SK-N-SH (cell line): Measurements from ENCODE around the gene SLC38A3. TPM values are rescaled to one million over a fixed set of nuclear protein-coding genes. Genes with fewer than 3 reads are reported as not detected.

Experiments used
- CTCF ChIA-PET: fragments of 300-600, 350-600 bp; formaldehyde crosslinking; extraction: SDS; loops from one replicate; lab custom pipeline; 2021; lab: Yijun Ruan, JAX
- POLR2A ChIA-PET: fragments of 350-600 bp; sonication (Branson Sonifier 250); formaldehyde crosslinking; extraction: SDS; loops from one replicate; lab custom pipeline; 2020; ENCODE audit warnings: antibody characterized with exemption, inconsistent platforms; lab: Yijun Ruan, JAX
- DNase-seq: peaks from one replicate; pipeline ENCODE4 v3.0.0; 2012
- H2AFZ ChIP-seq: fragments of 200-600 bp; sonication (generic); 2 replicates; pipeline ENCODE4 v1.8.1; 2016; ENCODE audit warnings: antibody characterized with exemption, mild to moderate bottlenecking, low read depth
- H3F3A ChIP-seq: fragments of 200-600 bp; sonication (generic); replicated peaks from 2 replicates; pipeline ENCODE3; 2016; ENCODE audit warnings: antibody characterized with exemption, mild to moderate bottlenecking; ENCODE audit not compliant: insufficient read depth
- H3K27ac ChIP-seq, 2 experiments: fragments of 200-500 bp in 1 of 2; fragments of 200-600 bp in 1 of 2; sonication (Bioruptor generic) in 1 of 2; sonication (generic), shearing (Covaris generic) in 1 of 2; 2 replicates each; pipeline versions ENCODE4 v1.5.1 to v1.6.1; 2014 to 2016; ENCODE audit warnings: low read depth in 2 of 2, inconsistent platforms in 1 of 2, low read length in 1 of 2, mild to moderate bottlenecking in 1 of 2, mixed read lengths in 1 of 2
- H3K27me3 ChIP-seq: fragments of 200-600 bp; sonication (generic), shearing (Covaris generic); 2 replicates; pipeline ENCODE4 v1.6.1; 2016; ENCODE audit warnings: mixed run types; ENCODE audit not compliant: insufficient read depth
- H3K36me3 ChIP-seq, 2 experiments: fragments of 200-500 bp in 1 of 2; fragments of 200-600 bp in 1 of 2; sonication (Bioruptor generic) in 1 of 2; sonication (generic) in 1 of 2; replicated peaks in 1 of 2; 2 replicates each; pipeline versions ENCODE3 to v1.5.1; 2014 to 2016; ENCODE audit warnings: low read length in 1 of 2, mild to moderate bottlenecking in 1 of 2; ENCODE audit not compliant: insufficient read depth in 2 of 2, control insufficient read depth in 1 of 2
- H3K4me1 ChIP-seq, 2 experiments: fragments of 200-500 bp in 1 of 2; fragments of 200-600 bp in 1 of 2; sonication (Bioruptor generic) in 1 of 2; sonication (generic), shearing (Covaris generic) in 1 of 2; 2 replicates each; pipeline versions ENCODE4 v1.5.1 to v1.6.1; 2014 to 2016; ENCODE audit warnings: low read depth in 1 of 2, low read length in 1 of 2, mixed run types in 1 of 2; ENCODE audit not compliant: insufficient read depth in 2 of 2, control insufficient read depth in 1 of 2
- H3K4me2 ChIP-seq: fragments of 200-600 bp; sonication (generic), shearing (Covaris generic); 2 replicates; pipeline ENCODE4 v1.6.1; 2017; ENCODE audit warnings: mixed run types
- H3K4me3 ChIP-seq, 2 experiments: fragments of 200-500 bp in 1 of 2; fragments of 200-600 bp in 1 of 2; sonication (Bioruptor generic) in 1 of 2; sonication (generic), shearing (Covaris generic) in 1 of 2; 2 replicates each; pipeline versions ENCODE4 v1.5.1 to v1.8.1; 2014 to 2016; ENCODE audit warnings: low read depth in 2 of 2, inconsistent platforms in 1 of 2, low read length in 1 of 2, mild to moderate bottlenecking in 1 of 2, mixed read lengths in 1 of 2, moderate library complexity in 1 of 2
- H3K79me2 ChIP-seq: fragments of 200-600 bp; sonication (generic); 2 replicates; pipeline ENCODE4 v1.8.1; 2017; ENCODE audit warnings: mild to moderate bottlenecking; ENCODE audit not compliant: insufficient read depth
- H3K9ac ChIP-seq: fragments of 200-600 bp; sonication (generic); 2 replicates; pipeline ENCODE4 v1.6.1; 2017; ENCODE audit warnings: mixed run types
- H3K9me2 ChIP-seq: fragments of 200-600 bp; sonication (generic); 2 replicates; pipeline ENCODE4 v1.6.1; 2017; ENCODE audit warnings: mixed run types
- H3K9me3 ChIP-seq: fragments of 200-600 bp; sonication (generic); 2 replicates; pipeline ENCODE4 v1.6.1; 2017; ENCODE audit warnings: mixed run types, mild to moderate bottlenecking, moderate library complexity
- H4K20me1 ChIP-seq: fragments of 200-600 bp; sonication (generic); 2 replicates; pipeline ENCODE4 v1.6.1; 2017; ENCODE audit warnings: mild to moderate bottlenecking, mixed run types; ENCODE audit not compliant: insufficient read depth
- CTCF ChIP-seq: fragments of 200-600 bp; sonication (generic); IDR thresholded peaks from 2 replicates; pipeline ENCODE4 v1.6.1; 2017; ENCODE audit warnings: antibody characterized with exemption, mild to moderate bottlenecking, moderate library complexity
- ELF1 ChIP-seq: IDR thresholded peaks from 2 replicates; pipeline ENCODE4 v1.4.0; 2012
- EZH2phosphoT487 ChIP-seq: fragments of 200-600 bp; sonication (generic); IDR thresholded peaks from 2 replicates; pipeline ENCODE4 v1.6.1; 2017; ENCODE audit warnings: low read depth, mixed run types, mild to moderate bottlenecking, antibody characterized with exemption, moderate library complexity, borderline replicate concordance
- FOSL2 ChIP-seq: IDR thresholded peaks from 2 replicates; pipeline ENCODE4 v1.4.0; 2012; ENCODE audit warnings: low read depth, mild to moderate bottlenecking, moderate library complexity, borderline replicate concordance
- FOXJ3 ChIP-seq: sonication (generic); formaldehyde crosslinking; IDR thresholded peaks from 2 replicates; pipeline ENCODE4 v1.5.1; 2020; ENCODE audit warnings: mild to moderate bottlenecking, missing genetic modification reagents
- GABPA ChIP-seq: IDR thresholded peaks from 2 replicates; pipeline ENCODE4 v1.4.0; 2012; ENCODE audit warnings: low read depth, mild to moderate bottlenecking
- GATA2 ChIP-seq: sonication (generic); formaldehyde crosslinking; IDR thresholded peaks from 2 replicates; pipeline ENCODE4 v1.5.0; 2020; ENCODE audit warnings: mild to moderate bottlenecking, missing genetic modification reagents
- MAX ChIP-seq: IDR thresholded peaks from 2 replicates; pipeline ENCODE4 v1.4.0; 2012; ENCODE audit warnings: low read depth
- MEF2A ChIP-seq: IDR thresholded peaks from 2 replicates; pipeline ENCODE4 v1.4.0; 2012; ENCODE audit warnings: low read depth, borderline replicate concordance
- RAD21 ChIP-seq: IDR thresholded peaks from 2 replicates; pipeline ENCODE4 v1.6.1; 2012; ENCODE audit warnings: mild to moderate bottlenecking, low read length
- RXRA ChIP-seq: IDR thresholded peaks from 2 replicates; pipeline ENCODE4 v1.4.0; 2012; ENCODE audit warnings: low read depth, mild to moderate bottlenecking, borderline replicate concordance
- SIN3A ChIP-seq: IDR thresholded peaks from 2 replicates; pipeline ENCODE4 v1.6.1; 2012; ENCODE audit warnings: low read depth, mild to moderate bottlenecking, low read length, moderate library complexity, borderline replicate concordance
- SMC3 ChIP-seq: IDR thresholded peaks from 2 replicates; pipeline ENCODE4 v1.6.1; 2012; ENCODE audit warnings: low read depth, low read length, improper control_type of control experiment
- ZBTB33 ChIP-seq: IDR thresholded peaks from 2 replicates; pipeline ENCODE4 v1.4.0; 2012; ENCODE audit warnings: low read depth, borderline replicate concordance
- WGBS: methylation state at CpG from one replicate; pipeline ENCODE4 v1.1.6; 2017; ENCODE audit warnings: low lambda C conversion rate; 5-methylcytosine and 5-hydroxymethylcytosine counted together
- polyA plus RNA-seq, 3 experiments: library from polyadenylated mRNA; depleted of rRNA; stranded (reverse); fragments of >200 nt; gene quantifications; 2 replicates each; pipeline ENCODE4 v1.2.3, GENCODE V29; 2012
- TF ChIP-seq, protein P1 (sequence below): IDR thresholded peaks from 2 replicates; pipeline ENCODE4 v1.4.0; 2012; ENCODE audit warnings: low read depth, borderline replicate concordance
- TF ChIP-seq, protein P2 (sequence below): fragments of 150-350 bp; IDR thresholded peaks from 2 replicates; pipeline ENCODE4 v1.6.1; 2016; ENCODE audit warnings: mild to moderate bottlenecking, low read depth, low read length

The SLC38A3 gene
- polyA plus RNA-seq, 1 of the 3 experiments (the other 2 are of a cell fraction), result 0.84 TPM

GRCh38 chr3:50221411-50222168 is 16.5 kb downstream of the SLC38A3 start:
- Histone ChIP-seq H3K27ac (no peak overlapping the region), H3K36me3 (no peaks in the 10 kb centered on the region), H3K9me3 (no peaks in the 10 kb centered on the region), H3K79me2 (no peaks in the 10 kb centered on the region), H2AFZ (no peak overlapping the region), H3K4me2 (no peak overlapping the region), H3K27me3 (peaks cover 7% of the 10 kb centered on the region; the same call in 1 of the 2 replicates), H4K20me1 (no peaks in the 10 kb centered on the region), H3K9ac (no peak overlapping the region), H3K9me2 (no peaks in the 10 kb centered on the region), H3F3A (no peaks in the 10 kb centered on the region), H3K4me1 (no peaks in the 10 kb centered on the region; a peak in 1 of 4 replicates), H3K4me3 (no peak overlapping the region)
- DNase-seq, result no peak
- ChIA-PET CTCF (interaction anchor here (0.8 to 61.6 kb wide), 13 partner anchors 9 to 102 kb away, joined by 3 to 1375 read pairs (median 5); partner anchors contain the start of gene GNAT1), POLR2A (interaction anchor here (0.8 kb wide), 1 partner anchor 27 kb away, joined by 3 read pairs; no protein-coding TSS in a partner anchor)
- TF ChIP-seq, protein P1, sequence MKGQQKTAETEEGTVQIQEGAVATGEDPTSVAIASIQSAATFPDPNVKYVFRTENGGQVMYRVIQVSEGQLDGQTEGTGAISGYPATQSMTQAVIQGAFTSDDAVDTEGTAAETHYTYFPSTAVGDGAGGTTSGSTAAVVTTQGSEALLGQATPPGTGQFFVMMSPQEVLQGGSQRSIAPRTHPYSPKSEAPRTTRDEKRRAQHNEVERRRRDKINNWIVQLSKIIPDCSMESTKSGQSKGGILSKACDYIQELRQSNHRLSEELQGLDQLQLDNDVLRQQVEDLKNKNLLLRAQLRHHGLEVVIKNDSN, result no peak
- TF ChIP-seq FOSL2 (no peak), RXRA (no peak)
- WGBS, result 77% methylated on average over 8 of the region's 12 CpGs

DNA sequence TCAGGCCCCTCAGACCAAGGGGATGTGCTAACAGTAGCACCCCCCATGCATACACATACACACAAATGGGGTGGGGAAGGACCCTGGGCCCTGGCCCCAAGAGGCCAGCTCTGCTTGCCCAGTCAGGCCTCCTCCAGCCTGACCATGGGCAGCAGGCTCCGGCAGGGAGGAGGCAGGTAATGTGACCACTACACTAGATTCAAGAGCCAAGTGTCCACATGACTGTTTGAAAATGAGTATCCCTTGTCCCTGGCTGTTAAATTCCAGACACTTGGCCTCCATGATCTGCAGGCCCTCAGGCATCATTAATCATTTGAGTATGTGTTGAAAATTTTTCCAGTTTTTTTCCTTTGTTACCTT is 17.1 kb downstream of the SLC38A3 start:
- Histone ChIP-seq H3K9me3 (no peaks in the 10 kb centered on the region), H3K9ac (no peak overlapping the region), H3K79me2 (no peaks in the 10 kb centered on the region), H3K27ac (no peak overlapping the region), H4K20me1 (no peaks in the 10 kb centered on the region), H3K27me3 (peaks cover 7% of the 10 kb centered on the region; the same call in 1 of the 2 replicates)
- TF ChIP-seq EZH2phosphoT487 (no peak), ELF1 (no peak), CTCF (no peak), MEF2A (no peak), ZBTB33 (no peak), GATA2 (no peak), SIN3A (no peak), FOXJ3 (no peak), RAD21 (no peak), GABPA (no peak), MAX (no peak), SMC3 (no peak), FOSL2 (no peak)
- TF ChIP-seq, protein P2, sequence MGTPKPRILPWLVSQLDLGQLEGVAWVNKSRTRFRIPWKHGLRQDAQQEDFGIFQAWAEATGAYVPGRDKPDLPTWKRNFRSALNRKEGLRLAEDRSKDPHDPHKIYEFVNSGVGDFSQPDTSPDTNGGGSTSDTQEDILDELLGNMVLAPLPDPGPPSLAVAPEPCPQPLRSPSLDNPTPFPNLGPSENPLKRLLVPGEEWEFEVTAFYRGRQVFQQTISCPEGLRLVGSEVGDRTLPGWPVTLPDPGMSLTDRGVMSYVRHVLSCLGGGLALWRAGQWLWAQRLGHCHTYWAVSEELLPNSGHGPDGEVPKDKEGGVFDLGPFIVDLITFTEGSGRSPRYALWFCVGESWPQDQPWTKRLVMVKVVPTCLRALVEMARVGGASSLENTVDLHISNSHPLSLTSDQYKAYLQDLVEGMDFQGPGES, result no peak
- TF ChIP-seq, all 33 proteins: peak for 0
- no CpG with 5 or more reads among the region's 1 CpG for WGBS
- no peaks in the 10 kb centered on the region for H3K36me3 ChIP-seq
- CTCF ChIA-PET, result interaction anchor here (0.8 to 61.6 kb wide), 12 partner anchors 9 to 101 kb away, joined by 3 to 1375 read pairs (median 4); partner anchors contain the start of gene GNAT1
- H3K4me2 ChIP-seq, result no peak overlapping the region
- peaks cover 3% of the 10 kb centered on the region for H3F3A ChIP-seq
- H3K4me1 ChIP-seq, result peaks cover 0 to 4% of the 10 kb centered on the region in 2 experiments; a peak in 1 of 4 replicates
- no peaks in the 10 kb centered on the region for H3K9me2 ChIP-seq
- H3K4me3 ChIP-seq, result no peak overlapping the region
- POLR2A ChIA-PET, result no interaction called here
- no peak overlapping the region for H2AFZ ChIP-seq
- no peak for DNase-seq
